ENCODE data around the gene NUDT16L1.

The NUDT16L1 gene

GRCh38 chr16:4683255-4684057 is 9.9 kb upstream of the NUDT16L1 start:
- FAIRE-seq: no peak
- TF ChIP-seq POLR2A (IDR thresholded peaks at IDR 0.05; ENCODE audit: low read depth, low read length): no peak
- DNase-seq (ENCODE audit: insufficient read length, low spot score): no peak

- DNase-seq (ENCODE audit: insufficient read length, low spot score): no peak
- no peak for FAIRE-seq
- no peak for TF ChIP-seq POLR2A (IDR thresholded peaks at IDR 0.05; ENCODE audit: low read depth, low read length)
These were observed 9.2 kb upstream of the NUDT16L1 start for GRCh38 chr16:4684058-4684715.

- no peak for TF ChIP-seq POLR2A (IDR thresholded peaks at IDR 0.05; ENCODE audit: low read depth, low read length)
- no peak for DNase-seq (ENCODE audit: insufficient read length, low spot score)
- FAIRE-seq: no peak
These were observed 8.6 kb upstream of the NUDT16L1 start for GRCh38 chr16:4684763-4685162.

- TF ChIP-seq POLR2A (IDR thresholded peaks at IDR 0.05; ENCODE audit: low read depth, low read length): no peak
- FAIRE-seq: no peak
- DNase-seq (ENCODE audit: insufficient read length, low spot score): no peak
These were observed 8.1 kb upstream of the NUDT16L1 start for GRCh38 chr16:4685292-4685691.

- DNase-seq (ENCODE audit: insufficient read length, low spot score) (no peak), FAIRE-seq (no peak)
- no peak for TF ChIP-seq POLR2A (IDR thresholded peaks at IDR 0.05; ENCODE audit: low read depth, low read length)
These were observed 7.4 kb upstream of the NUDT16L1 start for GRCh38 chr16:4685776-4686496.

- no peak for FAIRE-seq
- no peak for TF ChIP-seq POLR2A (IDR thresholded peaks at IDR 0.05; ENCODE audit: low read depth, low read length)
- DNase-seq (ENCODE audit: insufficient read length, low spot score): no peak
These were observed 6.7 kb upstream of the NUDT16L1 start for GRCh38 chr16:4686497-4687210.

- DNase-seq (ENCODE audit: insufficient read length, low spot score): no peak
- no peak for TF ChIP-seq POLR2A (IDR thresholded peaks at IDR 0.05; ENCODE audit: low read depth, low read length)
- FAIRE-seq: no peak
These were observed 5.9 kb upstream of the NUDT16L1 start for GRCh38 chr16:4687416-4687815.

- no peak for TF ChIP-seq POLR2A (IDR thresholded peaks at IDR 0.05; ENCODE audit: low read depth, low read length)
- DNase-seq (ENCODE audit: insufficient read length, low spot score) (no peak), FAIRE-seq (no peak)
These were observed 5.3 kb upstream of the NUDT16L1 start for GRCh38 chr16:4687946-4688673.

GRCh38 chr16:4688674-4689045 is 4.7 kb upstream of the NUDT16L1 start:
- no peak for DNase-seq (ENCODE audit: insufficient read length, low spot score)
- FAIRE-seq: no peak
- no peak for TF ChIP-seq POLR2A (IDR thresholded peaks at IDR 0.05; ENCODE audit: low read depth, low read length)

GRCh38 chr16:4689091-4689671 is 4.2 kb upstream of the NUDT16L1 start:
- no peak for DNase-seq (ENCODE audit: insufficient read length, low spot score)
- no peak for FAIRE-seq
- no peak for TF ChIP-seq POLR2A (IDR thresholded peaks at IDR 0.05; ENCODE audit: low read depth, low read length)

GRCh38 chr16:4689864-4690704 is 3.3 kb upstream of the NUDT16L1 start:
- TF ChIP-seq POLR2A (IDR thresholded peaks at IDR 0.05; ENCODE audit: low read depth, low read length): no peak
- FAIRE-seq (no peak), DNase-seq (ENCODE audit: insufficient read length, low spot score) (no peak)

Measured in H54 (cell line).